C1 segment of cervical spinal cord (tissue), 14 donors: ENCODE results near the gene PROSER3.

Experiments used
- DNase-seq, 14 donors: peaks; one replicate each; lab custom pipeline; 2025; lab: John Stamatoyannopoulos, UW

The PROSER3 gene

GRCh38 chr19:35775298-35776101, 17.5 kb downstream of the PROSER3 start, which contains the start of gene ARHGAP33:
Gene ARHGAP33 (plus strand): TSS chr19:35775564. CDS start chr19:35775659, 95 bp downstream.
- DNase-seq: peak; percentile 41 to 95 (median 92)

- DNase-seq: peak in 4 of 14 donors; percentile 8 to 31 (median 20)
Measured at GRCh38 chr19:35776102-35776788, 18.3 kb downstream of the PROSER3 start.

GRCh38 chr19:35777086-35777841, 19.3 kb downstream of the PROSER3 start:
- DNase-seq: peak in 8 of 14 donors; percentile 12 to 52 (median 36)

GRCh38 chr19:35777961-35778360, 20.0 kb downstream of the PROSER3 start:
- DNase-seq: no peak

- no peak for DNase-seq
Measured at GRCh38 chr19:35779033-35779432, 21.1 kb downstream of the PROSER3 start.

- DNase-seq: no peak
Measured at GRCh38 chr19:35780058-35780457, 22.1 kb downstream of the PROSER3 start.

GRCh38 chr19:35780717-35781116, 22.7 kb downstream of the PROSER3 start:
- DNase-seq: no peak

- DNase-seq: no peak
Measured at GRCh38 chr19:35781650-35782049, 23.7 kb downstream of the PROSER3 start.

GRCh38 chr19:35782589-35782988, 24.6 kb downstream of the PROSER3 start:
- no peak for DNase-seq

- no peak for DNase-seq
Measured at GRCh38 chr19:35783469-35784434, 25.8 kb downstream of the PROSER3 start.

GRCh38 chr19:35784503-35785338, 26.7 kb downstream of the PROSER3 start:
- DNase-seq: no peak

- no peak for DNase-seq
Measured at GRCh38 chr19:35785339-35785627, 27.3 kb downstream of the PROSER3 start.

- no peak for DNase-seq
Measured at GRCh38 chr19:35786299-35787160, 28.6 kb downstream of the PROSER3 start.

- DNase-seq: no peak
Measured at GRCh38 chr19:35787227-35787799, 29.3 kb downstream of the PROSER3 start.

- DNase-seq: no peak
Measured at GRCh38 chr19:35788205-35788960, 30.4 kb downstream of the PROSER3 start.

- no peak for DNase-seq
Measured at GRCh38 chr19:35789195-35789977, 31.4 kb downstream of the PROSER3 start.
